Smooth muscle cell (in vitro differentiated cells): Measurements from ENCODE around the gene CCDC91. TPM values are rescaled to one million over a fixed set of nuclear protein-coding genes. Genes with fewer than 3 reads are reported as not detected.

Experiments used
- DNase-seq: peaks from one replicate; lab custom pipeline; 2025; ENCODE audit not compliant: unreplicated experiment; lab: John Stamatoyannopoulos, UW
- H2AFZ ChIP-seq: fragments of 200-600 bp; sonication (generic); 2 replicates; pipeline ENCODE4 v1.6.0; 2016; ENCODE audit warnings: antibody characterized with exemption, low read depth, mild to moderate bottlenecking
- H3F3A ChIP-seq: fragments of 200-600 bp; sonication (generic); 2 replicates; pipeline ENCODE4 v1.6.0; 2017; ENCODE audit warnings: antibody characterized with exemption, low read depth
- H3K27ac ChIP-seq: fragments of 200-600 bp; sonication (generic); 2 replicates; pipeline ENCODE4 v1.5.1; 2016; ENCODE audit warnings: low read depth, mild to moderate bottlenecking
- H3K27me3 ChIP-seq: fragments of 200-600 bp; sonication (generic); 2 replicates; pipeline ENCODE4 v1.6.1; 2016; ENCODE audit warnings: low read depth, mild to moderate bottlenecking
- H3K36me3 ChIP-seq: fragments of 200-600 bp; sonication (generic); 2 replicates; pipeline ENCODE4 v1.5.1; 2016; ENCODE audit warnings: low read depth
- H3K4me1 ChIP-seq: fragments of 200-600 bp; sonication (generic); 2 replicates; pipeline ENCODE4 v1.5.1; 2016; ENCODE audit warnings: low read depth
- H3K4me2 ChIP-seq: fragments of 200-600 bp; sonication (generic); 2 replicates; pipeline ENCODE4 v1.6.0; 2016; ENCODE audit warnings: mild to moderate bottlenecking
- H3K4me3 ChIP-seq: fragments of 200-600 bp; sonication (generic); 2 replicates; pipeline ENCODE4 v1.5.1; 2016; ENCODE audit warnings: mild to moderate bottlenecking
- H3K79me2 ChIP-seq: fragments of 200-600 bp; sonication (generic); 2 replicates; pipeline ENCODE4 v1.6.0; 2016; ENCODE audit warnings: low read depth, mild to moderate bottlenecking
- H3K9ac ChIP-seq: fragments of 200-600 bp; sonication (generic); 2 replicates; pipeline ENCODE4 v1.6.0; 2016; ENCODE audit warnings: low read depth
- H3K9me3 ChIP-seq: fragments of 200-600 bp; sonication (generic); replicated peaks from 2 replicates; pipeline ENCODE4 v1.5.1; 2016; ENCODE audit warnings: low read depth
- H4K20me1 ChIP-seq: fragments of 200-600 bp; sonication (generic); 2 replicates; pipeline ENCODE4 v1.6.0; 2016; ENCODE audit warnings: low read depth
- CTCF ChIP-seq: fragments of 200-600 bp; sonication (generic); IDR thresholded peaks from 2 replicates; pipeline ENCODE4 v1.5.1; 2017; ENCODE audit warnings: borderline replicate concordance, mild to moderate bottlenecking, antibody characterized with exemption; ENCODE audit not compliant: insufficient read depth, poor library complexity, severe bottlenecking
- WGBS: methylation state at CpG from one replicate; pipeline ENCODE4 v1.1.7; 2016; ENCODE audit warnings: low lambda C conversion rate; 5-methylcytosine and 5-hydroxymethylcytosine counted together
- polyA plus RNA-seq: library from polyadenylated mRNA; unstranded; fragments of >200 nt; fragmentation: Nextera tagmentation; extraction: Ambion mirVana; gene quantifications from 2 replicates; pipeline ENCODE4 v1.2.1, GENCODE V29; 2016
- total RNA-seq: library from RNA; depleted of rRNA; stranded (reverse); fragments of >200 nt; gene quantifications from 2 replicates; pipeline ENCODE4 v1.2.3, GENCODE V29; 2014

The CCDC91 gene
- total and polyA plus RNA-seq, 2 experiments from 2014 or later: 20.1 to 23.7 TPM

DNA sequence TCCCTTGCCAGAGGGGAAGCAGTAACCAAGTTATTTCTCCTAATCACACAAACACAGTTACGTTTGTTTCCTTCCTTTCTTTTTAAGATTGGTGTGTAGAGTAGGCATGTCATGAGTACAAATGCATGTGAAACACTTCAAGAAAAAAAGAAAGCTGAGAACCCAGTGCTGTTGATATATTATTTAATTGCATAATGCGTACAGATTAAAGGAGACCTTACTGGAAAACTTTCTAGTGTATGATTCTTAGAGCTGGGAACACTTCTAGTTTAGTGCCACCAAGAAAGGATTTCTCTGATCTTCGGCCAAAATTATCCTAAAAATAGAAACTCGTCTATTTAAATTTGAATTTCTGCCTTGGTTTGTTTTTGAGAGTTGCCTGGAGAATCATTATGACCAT, 365.5 kb downstream of the CCDC91 start:
- Histone ChIP-seq H3K4me3 (no peak overlapping the region), H2AFZ (no peak overlapping the region), H3K27me3 (no peaks in the 10 kb centered on the region), H3K27ac (no peak overlapping the region), H3K9me3 (no peaks in the 10 kb centered on the region), H3K4me1 (no peaks in the 10 kb centered on the region), H3K36me3 (no peaks in the 10 kb centered on the region), H3K4me2 (no peak overlapping the region), H3F3A (no peaks in the 10 kb centered on the region), H4K20me1 (no peaks in the 10 kb centered on the region), H3K9ac (no peak overlapping the region), H3K79me2 (no peaks in the 10 kb centered on the region)
- 94% methylated on average over 4 of the region's 4 CpGs for WGBS
- TF ChIP-seq CTCF: no peak
- no peak for DNase-seq

DNA sequence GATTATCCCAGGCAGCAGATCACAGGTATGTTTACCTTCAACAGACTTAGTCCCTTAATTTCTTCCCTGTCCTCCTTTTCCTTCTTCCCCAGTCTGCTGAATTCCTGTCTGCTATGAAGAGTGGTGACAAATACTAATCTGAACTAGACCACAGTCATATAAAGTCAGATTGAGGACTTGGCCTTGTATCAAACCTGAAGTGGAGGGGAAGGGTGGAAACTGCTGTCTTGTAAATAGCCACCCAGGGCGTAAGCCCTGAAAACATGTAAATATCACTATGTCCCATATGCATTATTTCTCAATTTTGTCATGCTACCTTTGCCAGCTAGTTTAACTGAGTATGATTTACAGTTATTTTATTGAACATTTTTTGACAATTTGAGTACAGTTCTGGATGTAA, 368.0 kb downstream of the CCDC91 start:
- H3K27me3 ChIP-seq: no peaks in the 10 kb centered on the region
- H3K9me3 ChIP-seq: no peaks in the 10 kb centered on the region
- H2AFZ ChIP-seq: no peak overlapping the region
- H3K4me2 ChIP-seq: no peak overlapping the region
- no peak overlapping the region for H3K9ac ChIP-seq
- 97% methylated on average over 1 of the region's 1 CpG for WGBS
- H3K4me3 ChIP-seq: no peak overlapping the region
- no peak overlapping the region for H3K27ac ChIP-seq
- no peak for DNase-seq
- H3K36me3 ChIP-seq: no peaks in the 10 kb centered on the region
- H4K20me1 ChIP-seq: no peaks in the 10 kb centered on the region
- no peaks in the 10 kb centered on the region for H3K79me2 ChIP-seq
- no peaks in the 10 kb centered on the region for H3K4me1 ChIP-seq
- H3F3A ChIP-seq: no peaks in the 10 kb centered on the region
- no peak for TF ChIP-seq CTCF

DNA sequence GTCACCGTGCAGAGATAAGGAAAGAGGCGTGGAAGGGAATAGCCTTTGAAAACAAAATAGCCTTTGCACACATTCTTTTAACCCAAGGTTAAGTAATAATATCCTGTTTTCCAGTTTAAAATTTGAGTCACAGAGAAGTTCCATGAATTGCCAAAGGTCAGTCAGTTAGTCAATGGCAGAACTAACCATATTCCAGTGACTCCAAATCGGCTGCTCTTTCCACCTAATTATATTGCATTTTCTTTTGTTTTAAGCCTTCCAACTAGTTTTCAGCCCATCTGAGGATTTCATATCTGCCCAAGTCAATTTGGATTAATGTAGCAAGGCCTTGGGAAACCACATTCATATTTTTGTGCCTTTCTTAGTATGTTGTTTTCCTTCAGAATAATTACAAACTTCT, 373.0 kb downstream of the CCDC91 start:
- no peak overlapping the region for H3K9ac ChIP-seq
- no peaks in the 10 kb centered on the region for H3K79me2 ChIP-seq
- H3K27ac ChIP-seq: no peak overlapping the region
- no peaks in the 10 kb centered on the region for H3K9me3 ChIP-seq
- no peaks in the 10 kb centered on the region for H4K20me1 ChIP-seq
- no peaks in the 10 kb centered on the region for H3K36me3 ChIP-seq
- 93% methylated on average over 3 of the region's 3 CpGs for WGBS
- TF ChIP-seq CTCF: no peak
- H3F3A ChIP-seq: no peaks in the 10 kb centered on the region
- no peaks in the 10 kb centered on the region for H3K27me3 ChIP-seq
- DNase-seq: no peak
- H3K4me3 ChIP-seq: no peak overlapping the region
- no peaks in the 10 kb centered on the region for H3K4me1 ChIP-seq
- H3K4me2 ChIP-seq: no peak overlapping the region
- H2AFZ ChIP-seq: no peak overlapping the region

DNA sequence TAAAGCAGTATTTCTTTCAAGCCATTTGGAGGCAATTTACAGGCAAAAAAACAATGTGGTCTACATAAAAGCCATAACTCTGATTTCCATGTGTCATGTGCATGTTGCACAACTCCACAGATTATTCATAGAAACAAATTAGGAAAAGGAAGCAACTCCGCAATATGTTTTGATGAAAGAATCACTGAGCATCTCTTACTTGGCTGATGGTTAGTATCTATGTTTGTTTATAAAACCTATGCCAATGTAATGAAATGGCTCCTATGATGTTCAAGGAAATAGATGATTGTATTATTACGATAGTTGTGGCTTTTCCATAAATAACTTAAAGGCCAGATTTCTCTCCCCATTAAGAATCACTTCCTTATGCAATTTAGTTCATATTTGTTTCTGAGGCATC, 373.7 kb downstream of the CCDC91 start:
- Histone ChIP-seq H3K36me3 (no peaks in the 10 kb centered on the region), H3K4me1 (no peaks in the 10 kb centered on the region), H3K27ac (no peak overlapping the region), H3K4me3 (no peak overlapping the region), H3F3A (no peaks in the 10 kb centered on the region), H4K20me1 (no peaks in the 10 kb centered on the region), H3K4me2 (no peak overlapping the region), H3K9me3 (no peaks in the 10 kb centered on the region), H3K9ac (no peak overlapping the region), H3K27me3 (no peaks in the 10 kb centered on the region), H3K79me2 (no peaks in the 10 kb centered on the region), H2AFZ (no peak overlapping the region)
- 86% methylated on average over 2 of the region's 2 CpGs for WGBS
- DNase-seq: no peak
- TF ChIP-seq CTCF: no peak
